Middle frontal gyrus (tissue), 1 donor: ENCODE data around the gene FXYD7.
"Not testable (repeated sequence)": the region's sequence is repeated elsewhere in the genome, so short reads cannot be mapped to it uniquely, and the experiment has no call there.

ENCODE experiments used
- DNase-seq: peaks from one replicate; pipeline ENCODE4 v3.0.0-alpha.2; 2015; ENCODE audit warnings: low spot score; ENCODE audit errors: extremely low spot score

FXYD7 gene

GRCh38 chr19:35165200-35166058, 22.4 kb downstream of the FXYD7 start:
- DNase-seq, result no peak

- DNase-seq, result no peak
Observed at GRCh38 chr19:35166100-35167063, 23.3 kb downstream of the FXYD7 start.

- no peak for DNase-seq
Observed at GRCh38 chr19:35167251-35168119, 24.4 kb downstream of the FXYD7 start.

GRCh38 chr19:35168196-35168595, 25.1 kb downstream of the FXYD7 start:
- no peak for DNase-seq

- DNase-seq, result no peak
Observed at GRCh38 chr19:35169221-35169995, 26.4 kb downstream of the FXYD7 start.

- DNase-seq, result no peak
Observed at GRCh38 chr19:35170359-35171061, 27.5 kb downstream of the FXYD7 start.

GRCh38 chr19:35171730-35172129, 28.7 kb downstream of the FXYD7 start:
- DNase-seq, result no peak

GRCh38 chr19:35174226-35174625, 31.2 kb downstream of the FXYD7 start:
- no peak for DNase-seq

GRCh38 chr19:35176181-35176570, 33.1 kb downstream of the FXYD7 start:
- no peak for DNase-seq

GRCh38 chr19:35177377-35178274, 34.6 kb downstream of the FXYD7 start:
- no peak for DNase-seq

GRCh38 chr19:35178701-35179100, 35.6 kb downstream of the FXYD7 start:
- DNase-seq, result no peak

- DNase-seq, result no peak
Observed at GRCh38 chr19:35179830-35180229, 36.8 kb downstream of the FXYD7 start.

GRCh38 chr19:35181387-35181786, 38.3 kb downstream of the FXYD7 start:
- no peak for DNase-seq

GRCh38 chr19:35184267-35184666, 41.2 kb downstream of the FXYD7 start:
- DNase-seq, result no peak

GRCh38 chr19:35184884-35185283, 41.8 kb downstream of the FXYD7 start:
- no peak for DNase-seq

GRCh38 chr19:35194012-35194984, 51.2 kb downstream of the FXYD7 start:
- DNase-seq, result no peak

GRCh38 chr19:35195830-35196229, 52.8 kb downstream of the FXYD7 start:
- no peak for DNase-seq

- not testable (repeated sequence) for DNase-seq
Observed at GRCh38 chr19:35196861-35197260, 53.8 kb downstream of the FXYD7 start.
